C4-2B (cell line): ENCODE measurements around the gene ELL2.
A peak's percentile ranks its signal among the peaks of the same experiment; 100 is the strongest.

Source experiments
- H3K27ac ChIP-seq: fragments of 450-650 bp; 2 replicates; pipeline ENCODE4 v1.5.1; 2017
- CTCF ChIP-seq: fragments of 450-650 bp; conservative IDR thresholded peaks from 2 replicates; pipeline ENCODE4 v1.5.1; 2017; ENCODE audit warnings: mild to moderate bottlenecking
- ZFX ChIP-seq: fragments of 450-650 bp; IDR thresholded peaks from 2 replicates; pipeline ENCODE4 v1.6.1; 2017

ELL2 gene

DNA sequence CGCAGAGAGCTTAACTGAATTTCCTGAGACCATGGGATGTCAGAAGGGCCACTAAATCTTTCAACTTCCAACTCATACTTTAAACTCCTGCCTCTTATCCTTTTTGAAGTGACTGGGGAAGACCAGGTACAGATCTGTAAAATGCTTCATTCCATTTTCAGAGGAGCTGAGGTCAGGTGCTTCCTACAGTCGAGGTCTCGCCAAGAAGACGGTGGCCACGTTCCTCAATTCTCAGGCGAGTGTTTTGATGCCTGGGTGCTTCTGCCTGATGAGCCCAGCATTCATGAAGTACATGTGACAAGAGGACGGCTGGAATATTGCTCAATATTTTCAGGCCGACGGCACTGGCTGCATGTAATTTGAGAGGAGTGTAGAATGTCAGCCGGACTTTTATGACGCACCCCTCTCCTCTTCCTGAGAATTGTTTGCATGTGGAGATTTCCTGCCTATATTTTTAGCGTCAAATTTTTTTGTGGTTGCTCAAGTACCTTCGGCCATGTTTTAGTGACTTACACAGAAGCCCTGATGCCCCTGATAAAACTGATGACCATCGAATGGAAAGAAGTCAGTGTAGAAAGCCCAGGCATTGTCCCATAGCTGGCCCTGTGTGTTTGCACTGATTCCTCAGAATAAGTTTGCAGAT, 100.3 kb downstream of the ELL2 start:
- H3K27ac ChIP-seq, result no peak overlapping the region
- TF ChIP-seq ZFX (no peak), CTCF (no peak)

DNA sequence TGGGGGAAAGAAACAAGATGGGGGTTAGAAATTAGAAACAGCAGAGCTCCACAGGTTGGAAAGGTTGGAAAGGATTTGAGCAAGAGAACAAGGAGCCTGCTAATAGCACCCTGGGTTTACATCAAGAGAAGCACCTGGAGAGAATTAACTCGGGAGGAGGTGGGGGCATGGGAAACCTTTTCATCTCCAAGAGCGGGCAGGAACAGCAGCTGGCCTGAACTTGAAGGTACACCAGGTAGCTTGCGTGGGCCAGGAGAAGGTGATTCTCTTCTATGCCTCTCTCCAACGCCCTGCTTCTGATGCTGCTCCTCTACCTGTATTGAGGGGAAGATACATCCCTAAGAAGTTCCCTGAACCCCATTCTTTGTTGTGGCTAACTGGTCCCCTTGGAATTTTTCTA, 102.0 kb downstream of the ELL2 start:
- H3K27ac ChIP-seq, result no peak overlapping the region
- no peak for TF ChIP-seq CTCF
- TF ChIP-seq ZFX, result no peak

GRCh38 chr5:95858661-95859595, 102.7 kb downstream of the ELL2 start:
- no peak for TF ChIP-seq ZFX
- TF ChIP-seq CTCF, result peak; percentile 99
- peak overlapping the region; percentile 74 for H3K27ac ChIP-seq

DNA sequence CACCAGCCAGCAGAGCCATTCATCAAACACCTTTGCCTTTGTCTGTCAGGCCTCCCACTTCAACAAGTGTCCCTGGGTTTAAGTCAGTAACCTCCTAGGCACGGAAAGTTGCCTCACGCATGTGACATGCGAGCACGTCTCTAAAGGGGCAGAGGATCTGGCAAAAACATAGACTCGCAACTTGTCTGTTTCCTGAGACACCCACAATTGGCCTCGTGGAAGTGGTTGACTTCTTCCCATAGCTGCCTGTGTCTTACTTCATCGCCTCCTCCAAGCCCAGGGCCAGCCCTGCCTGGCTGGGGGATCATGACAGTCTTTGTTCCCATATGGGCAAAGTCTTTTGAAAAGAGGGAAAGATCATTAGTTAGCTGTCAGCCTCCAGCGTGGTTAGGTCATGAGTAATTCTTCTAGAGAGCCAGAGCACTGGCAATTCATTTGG, 103.6 kb downstream of the ELL2 start:
- peak overlapping the region; percentile 74 for H3K27ac ChIP-seq
- TF ChIP-seq CTCF, result no peak

DNA sequence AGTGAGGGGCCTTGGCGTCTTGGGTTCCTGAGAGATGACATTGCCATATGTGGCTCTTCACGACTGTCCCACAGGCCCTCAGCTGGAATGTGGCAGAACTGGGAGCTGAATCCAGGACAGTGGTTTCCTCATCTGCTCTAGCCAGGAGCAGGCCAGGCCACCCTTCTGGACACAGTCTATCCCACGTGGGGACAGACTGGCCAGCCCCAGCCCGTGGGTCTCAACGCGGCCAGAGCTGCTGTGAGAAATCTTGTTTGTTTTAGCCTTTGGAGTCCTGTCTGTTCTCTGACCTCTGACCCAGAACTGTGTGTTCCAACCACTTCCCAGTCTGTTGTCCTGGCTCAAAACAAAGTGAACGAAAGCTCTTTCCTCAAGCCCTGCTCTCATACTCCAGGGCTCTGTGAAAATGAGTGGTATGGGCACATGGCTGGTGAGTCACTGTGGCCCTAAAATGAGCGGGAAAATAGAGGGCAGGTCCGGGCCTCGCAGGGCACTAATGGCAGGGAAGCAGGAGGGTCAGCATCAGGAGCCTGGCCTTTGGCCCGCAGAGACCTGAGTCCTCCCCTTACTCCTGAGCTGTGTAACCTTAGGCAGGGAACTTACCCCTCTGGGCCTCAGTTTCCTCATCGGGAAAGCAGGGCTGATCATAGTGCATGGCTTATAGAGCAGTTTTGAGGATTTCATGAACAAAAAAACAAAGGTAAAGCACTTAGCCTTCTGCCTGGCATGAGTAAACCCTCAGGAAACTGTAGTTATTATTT, 104.3 kb downstream of the ELL2 start:
- H3K27ac ChIP-seq, result peak overlapping the region; percentile 74
- no peak for TF ChIP-seq CTCF
- TF ChIP-seq ZFX, result peak; percentile 28; the same call in 1 of the 2 replicates

DNA sequence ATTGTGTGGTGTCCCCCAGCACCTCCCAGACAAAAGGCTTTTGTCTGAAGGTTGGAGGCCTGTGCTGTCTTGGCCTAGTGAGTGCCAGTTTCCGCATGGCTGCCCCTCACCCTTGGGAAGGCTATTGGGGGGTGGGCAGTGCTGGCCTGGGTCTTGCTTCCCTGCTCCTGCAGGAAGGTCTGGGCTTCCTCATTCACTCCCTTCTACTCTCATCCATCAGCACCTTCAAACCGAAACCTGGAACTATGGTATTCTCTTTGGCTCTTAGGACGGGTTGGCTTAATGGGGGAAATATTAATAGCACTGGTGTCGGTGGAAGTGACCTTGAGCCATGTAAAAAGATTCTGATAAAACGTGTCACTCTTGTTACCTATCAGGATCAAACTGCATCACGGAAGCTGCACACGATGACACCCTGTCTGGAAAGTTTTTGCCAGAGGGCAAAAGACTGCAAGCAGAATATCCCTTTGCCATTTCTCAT, 105.1 kb downstream of the ELL2 start:
- TF ChIP-seq ZFX, result no peak
- TF ChIP-seq CTCF, result no peak
- H3K27ac ChIP-seq, result peak overlapping the region; percentile 74
